GM12878 (cell line): ENCODE measurements around the gene IGF1R. TPM values are rescaled to one million over a fixed set of nuclear protein-coding genes. Genes with fewer than 3 reads are reported as not detected.

Experiments
- ATAC-seq: fragments of 200-7000 bp; cut with Tn5 transposase; 3 replicates; pipeline ENCODE4 v1.9.1; 2020; ENCODE audit warnings: mild to moderate bottlenecking, moderate library complexity
- BruUV-seq: library from RNA; stranded (reverse); fragments of 400-500 nt; replicated peaks from 2 replicates; lab custom pipeline; 2021; lab: Mats Ljungman, UMichigan
- CTCF ChIA-PET: fragments of 300-600 bp; sonication (Branson Sonifier 250); formaldehyde crosslinking; extraction: SDS; loops from one replicate; lab custom pipeline; 2021; ENCODE audit warnings: inconsistent platforms; lab: Yijun Ruan, JAX
- POLR2A ChIA-PET: fragments of 350-600 bp; formaldehyde crosslinking; extraction: SDS; loops from one replicate; lab custom pipeline; 2021; ENCODE audit warnings: inconsistent platforms; lab: Charles Lee
- RAD21 ChIA-PET: fragments of 300-600 bp; sonication (Branson Sonifier 250); formaldehyde crosslinking; loops from one replicate; lab custom pipeline; 2023; ENCODE audit warnings: antibody characterized with exemption; ENCODE audit not compliant: unreplicated experiment; lab: Charles Lee
- SMC1A ChIA-PET: fragments of 300-600 bp; sonication (Branson Sonifier 250); formaldehyde crosslinking; loops from one replicate; lab custom pipeline; 2023; ENCODE audit not compliant: unreplicated experiment, uncharacterized antibody; lab: Charles Lee
- DNase-seq: peaks from one replicate; pipeline ENCODE4 v3.0.0-alpha.2; 2011; ENCODE audit warnings: low read depth, low spot score
- FAIRE-seq: peaks from 3 replicates; lab custom pipeline; 2011; peaks lifted over from hg19 to GRCh38; lab: Jason Lieb, UNC
- H2AFZ ChIP-seq: 2 replicates; pipeline ENCODE4 v1.6.0; 2011; ENCODE audit warnings: low read depth, low read length, control low read depth; ENCODE audit not compliant: control insufficient read depth
- H3K27ac ChIP-seq: 2 replicates; pipeline ENCODE4 v1.5.1; 2011; ENCODE audit warnings: control low read depth; ENCODE audit not compliant: control insufficient read depth, insufficient read depth
- H3K27me3 ChIP-seq, 2 experiments: replicated peaks in 1 of 2; 2 replicates each; pipeline versions ENCODE4 v1.6.0 to v1.6.1; 2011; ENCODE audit warnings: low read length in 1 of 2; ENCODE audit not compliant: control insufficient read depth in 2 of 2, insufficient read depth in 2 of 2
- H3K36me3 ChIP-seq, 2 experiments: 2 replicates each; pipeline ENCODE4 v1.5.1; 2011; ENCODE audit warnings: low read length in 1 of 2; ENCODE audit not compliant: control insufficient read depth in 2 of 2, insufficient read depth in 2 of 2
- H3K4me1 ChIP-seq: 2 replicates; pipeline ENCODE4 v1.6.1; 2011; ENCODE audit warnings: mild to moderate bottlenecking, low read length, moderate library complexity, mixed read lengths; ENCODE audit not compliant: control insufficient read depth, insufficient read depth
- H3K4me2 ChIP-seq: 2 replicates; pipeline ENCODE4 v1.6.0; 2011; ENCODE audit warnings: control low read depth; ENCODE audit not compliant: control insufficient read depth, insufficient read depth
- H3K4me3 ChIP-seq: fragments of 200-600 bp; sonication (generic); 2 replicates; pipeline ENCODE4 v1.5.1; 2016
- H3K79me2 ChIP-seq: 2 replicates; pipeline ENCODE4 v1.6.0; 2011; ENCODE audit warnings: low read length; ENCODE audit not compliant: control insufficient read depth, insufficient read depth
- H3K9ac ChIP-seq: 2 replicates; pipeline ENCODE4 v1.8.0; 2011; ENCODE audit warnings: low read length, control low read depth, mixed read lengths; ENCODE audit not compliant: control insufficient read depth, insufficient read depth
- H3K9me3 ChIP-seq: replicated peaks from 3 replicates; pipeline ENCODE4 v1.5.1; 2011; ENCODE audit warnings: mild to moderate bottlenecking, low read length; ENCODE audit not compliant: control insufficient read depth, insufficient read depth
- H4K20me1 ChIP-seq: 2 replicates; pipeline ENCODE4 v1.6.0; 2011; ENCODE audit not compliant: control insufficient read depth, insufficient read depth
- BACH1 ChIP-seq: fragments of 450-650 bp; IDR thresholded peaks from 2 replicates; pipeline ENCODE4 v1.6.1; 2017; ENCODE audit warnings: mild to moderate bottlenecking, borderline replicate concordance
- EP300 ChIP-seq, 2 experiments: fragments of 150-350 bp in 1 of 2; IDR thresholded peaks; 2 replicates each; pipeline ENCODE4 v1.6.1; 2011 to 2012; ENCODE audit warnings: low read depth in 2 of 2, low read length in 2 of 2, borderline replicate concordance in 1 of 2, improper control_type of control experiment in 1 of 2, inconsistent platforms in 1 of 2; ENCODE audit not compliant: control insufficient read depth in 1 of 2
- NRF1 ChIP-seq: conservative IDR thresholded peaks from 2 replicates; pipeline ENCODE4 v1.6.1; 2011; ENCODE audit warnings: mild to moderate bottlenecking, low read depth, low read length, improper control_type of control experiment
- POLR2A ChIP-seq: IDR thresholded peaks from 2 replicates; pipeline ENCODE4 v1.6.1; 2011; ENCODE audit warnings: low read depth, mild to moderate bottlenecking, low read length
- RUNX3 ChIP-seq: IDR thresholded peaks from 2 replicates; pipeline ENCODE4 v1.6.1; 2012; ENCODE audit warnings: low read length, inconsistent platforms
- SMARCA5 ChIP-seq: fragments of 450-650 bp; IDR thresholded peaks from 2 replicates; pipeline ENCODE4 v1.6.1; 2017; ENCODE audit warnings: mild to moderate bottlenecking
- TCF12 ChIP-seq: IDR thresholded peaks from 2 replicates; pipeline ENCODE4 v1.6.1; 2011; ENCODE audit warnings: low read depth, mild to moderate bottlenecking, low read length
- ZZZ3 ChIP-seq: IDR thresholded peaks from 2 replicates; pipeline ENCODE4 v1.6.1; 2011; ENCODE audit warnings: low read depth; ENCODE audit not compliant: control insufficient read depth, insufficient read length
- WGBS: methylation state at CpG from one replicate; pipeline ENCODE4 v1.1.6; 2016; ENCODE audit warnings: low lambda C conversion rate; ENCODE audit not compliant: insufficient replicate concordance, insufficient coverage; ENCODE audit errors: missing lambda C conversion rate; 5-methylcytosine and 5-hydroxymethylcytosine counted together
- in situ Hi-C: fragments of 300-500 bp; cut with MboI; formaldehyde crosslinking; loops from 9 replicates; pipeline ENCODE4 v1.14.3; 2018; ENCODE audit warnings: mixed read lengths
- intact Hi-C: fragments of 100-400 bp; cut with micrococcal nuclease; formaldehyde crosslinking; loops from one replicate; pipeline ENCODE4 v1.14.2; 2022; ENCODE audit not compliant: unreplicated experiment
- polyA plus RNA-seq, 11 experiments: library from polyadenylated mRNA; depleted of rRNA in 4 of 11; unstranded in 6 of 11; stranded (reverse) in 5 of 11; fragments of >200 nt; fragmentation: Nextera tagmentation in 4 of 11; fragmentation: Illumina TruSeq in 1 of 11; extraction: Ambion mirVana in 4 of 11; extraction: Trizol in 1 of 11; gene quantifications; 1 replicate in 1 of 11; 2 replicates in 10 of 11; pipeline versions ENCODE4 v1.2.1 to v1.2.3, GENCODE V29; 2011 to 2016; ENCODE audit warnings: inconsistent platforms in 2 of 11, missing spikeins in 2 of 11, low read depth in 1 of 11
- total RNA-seq, 4 experiments: library from RNA; depleted of rRNA in 3 of 4; stranded (reverse); fragments of >200 nt in 3 of 4; fragmentation: Illumina TruSeq in 1 of 4; extraction: Trizol in 1 of 4; gene quantifications; 2 replicates each; pipeline versions ENCODE4 v1.2.1 to v1.2.3, GENCODE V29; 2013 to 2021
- TF ChIP-seq, protein P1 (sequence below): fragments of 450-650 bp; IDR thresholded peaks from 2 replicates; pipeline ENCODE4 v1.6.1; 2017; ENCODE audit warnings: mild to moderate bottlenecking, low read depth, inconsistent platforms; ENCODE audit not compliant: poor library complexity, severe bottlenecking
- TF ChIP-seq, protein P2 (sequence below): fragments of 450-650 bp; IDR thresholded peaks from 2 replicates; pipeline ENCODE4 v1.6.1; 2018; ENCODE audit warnings: borderline replicate concordance, mild to moderate bottlenecking; ENCODE audit not compliant: partially characterized antibody
- TF ChIP-seq, protein P3 (sequence below): IDR thresholded peaks from 2 replicates; pipeline ENCODE4 v1.6.1; 2012; ENCODE audit warnings: low read depth, low read length, improper control_type of control experiment

The IGF1R gene
- total and polyA plus RNA-seq, 10 of the 15 experiments (the other 5 are each of a cell fraction or from before 2014, with no cell fraction given): 0.03 to 2.7 (median 0.66) TPM

DNA sequence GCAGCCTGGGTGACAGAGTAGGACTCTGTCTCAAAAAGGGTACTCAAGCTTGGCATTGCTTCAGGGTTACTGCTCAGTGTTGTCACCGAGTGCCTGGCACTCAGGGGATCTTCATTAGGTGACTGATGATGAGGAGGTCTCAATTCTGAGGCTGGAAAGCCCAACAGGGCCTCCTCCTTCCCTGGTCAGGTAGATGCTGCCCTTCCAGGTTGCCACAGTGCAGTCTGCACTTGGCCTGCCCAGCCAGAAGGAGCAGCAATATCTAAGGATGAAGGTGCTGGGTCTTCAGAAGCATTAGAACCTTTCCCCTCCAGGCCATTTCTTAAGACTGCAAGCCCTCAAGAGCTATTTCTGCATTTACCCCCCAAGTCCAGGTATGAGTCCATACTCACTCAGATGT lies 317.3 kb downstream of the IGF1R start:
- no peak for ATAC-seq
- BruUV-seq: no TSS peak
- CTCF ChIA-PET: interaction anchor here (1.0 to 1.4 kb wide), 3 partner anchors 13 to 111 kb away, joined by 3 to 5 read pairs (median 3); no protein-coding TSS in a partner anchor

More for the DNA sequence above, 317.3 kb downstream of the IGF1R start:
- no peak overlapping the region for H3K27ac ChIP-seq
- TF ChIP-seq, protein P1, sequence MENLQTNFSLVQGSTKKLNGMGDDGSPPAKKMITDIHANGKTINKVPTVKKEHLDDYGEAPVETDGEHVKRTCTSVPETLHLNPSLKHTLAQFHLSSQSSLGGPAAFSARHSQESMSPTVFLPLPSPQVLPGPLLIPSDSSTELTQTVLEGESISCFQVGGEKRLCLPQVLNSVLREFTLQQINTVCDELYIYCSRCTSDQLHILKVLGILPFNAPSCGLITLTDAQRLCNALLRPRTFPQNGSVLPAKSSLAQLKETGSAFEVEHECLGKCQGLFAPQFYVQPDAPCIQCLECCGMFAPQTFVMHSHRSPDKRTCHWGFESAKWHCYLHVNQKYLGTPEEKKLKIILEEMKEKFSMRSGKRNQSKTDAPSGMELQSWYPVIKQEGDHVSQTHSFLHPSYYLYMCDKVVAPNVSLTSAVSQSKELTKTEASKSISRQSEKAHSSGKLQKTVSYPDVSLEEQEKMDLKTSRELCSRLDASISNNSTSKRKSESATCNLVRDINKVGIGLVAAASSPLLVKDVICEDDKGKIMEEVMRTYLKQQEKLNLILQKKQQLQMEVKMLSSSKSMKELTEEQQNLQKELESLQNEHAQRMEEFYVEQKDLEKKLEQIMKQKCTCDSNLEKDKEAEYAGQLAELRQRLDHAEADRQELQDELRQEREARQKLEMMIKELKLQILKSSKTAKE: no peak
- TF ChIP-seq, protein P2, sequence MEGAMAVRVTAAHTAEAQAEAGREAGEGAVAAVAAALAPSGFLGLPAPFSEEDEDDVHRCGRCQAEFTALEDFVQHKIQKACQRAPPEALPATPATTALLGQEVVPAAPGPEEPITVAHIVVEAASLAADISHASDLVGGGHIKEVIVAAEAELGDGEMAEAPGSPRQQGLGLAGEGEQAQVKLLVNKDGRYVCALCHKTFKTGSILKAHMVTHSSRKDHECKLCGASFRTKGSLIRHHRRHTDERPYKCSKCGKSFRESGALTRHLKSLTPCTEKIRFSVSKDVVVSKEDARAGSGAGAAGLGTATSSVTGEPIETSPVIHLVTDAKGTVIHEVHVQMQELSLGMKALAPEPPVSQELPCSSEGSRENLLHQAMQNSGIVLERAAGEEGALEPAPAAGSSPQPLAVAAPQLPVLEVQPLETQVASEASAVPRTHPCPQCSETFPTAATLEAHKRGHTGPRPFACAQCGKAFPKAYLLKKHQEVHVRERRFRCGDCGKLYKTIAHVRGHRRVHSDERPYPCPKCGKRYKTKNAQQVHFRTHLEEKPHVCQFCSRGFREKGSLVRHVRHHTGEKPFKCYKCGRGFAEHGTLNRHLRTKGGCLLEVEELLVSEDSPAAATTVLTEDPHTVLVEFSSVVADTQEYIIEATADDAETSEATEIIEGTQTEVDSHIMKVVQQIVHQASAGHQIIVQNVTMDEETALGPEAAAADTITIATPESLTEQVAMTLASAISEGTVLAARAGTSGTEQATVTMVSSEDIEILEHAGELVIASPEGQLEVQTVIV: no peak
- TF ChIP-seq ZZZ3 (no peak), NRF1 (no peak), BACH1 (no peak), TCF12 (no peak), SMARCA5 (no peak), POLR2A (no peak), RUNX3 (no peak), EP300 (IDR thresholded peaks at IDR 0.05; ENCODE audit: borderline replicate concordance in 1 of 2, control insufficient read depth in 1 of 2, low read depth in 2 of 2, low read length in 2 of 2) (no peak)
- TF ChIP-seq, protein P3, sequence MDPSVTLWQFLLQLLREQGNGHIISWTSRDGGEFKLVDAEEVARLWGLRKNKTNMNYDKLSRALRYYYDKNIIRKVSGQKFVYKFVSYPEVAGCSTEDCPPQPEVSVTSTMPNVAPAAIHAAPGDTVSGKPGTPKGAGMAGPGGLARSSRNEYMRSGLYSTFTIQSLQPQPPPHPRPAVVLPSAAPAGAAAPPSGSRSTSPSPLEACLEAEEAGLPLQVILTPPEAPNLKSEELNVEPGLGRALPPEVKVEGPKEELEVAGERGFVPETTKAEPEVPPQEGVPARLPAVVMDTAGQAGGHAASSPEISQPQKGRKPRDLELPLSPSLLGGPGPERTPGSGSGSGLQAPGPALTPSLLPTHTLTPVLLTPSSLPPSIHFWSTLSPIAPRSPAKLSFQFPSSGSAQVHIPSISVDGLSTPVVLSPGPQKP: no peak
- TF ChIP-seq, all 136 proteins: peak for 0
- WGBS: 0% methylated on average over 1 of the region's 1 CpG
- no peaks in the 10 kb centered on the region for H3K4me1 ChIP-seq
- no peaks in the 10 kb centered on the region for H3K79me2 ChIP-seq
- DNase-seq (no peak), FAIRE-seq (no peak)
- H3K27me3 ChIP-seq: no peaks in the 10 kb centered on the region
- RAD21 ChIA-PET: interaction anchor here (0.6 to 1.2 kb wide), 2 partner anchors 93 to 104 kb away, joined by 3 to 4 read pairs; no protein-coding TSS in a partner anchor
- no peak overlapping the region for H3K4me3 ChIP-seq
- in situ Hi-C loops: no loop called here
- no peak overlapping the region for H3K9ac ChIP-seq
- POLR2A ChIA-PET: no interaction called here
- H4K20me1 ChIP-seq: no peaks in the 10 kb centered on the region
- intact Hi-C loops: no loop called here
- H2AFZ ChIP-seq: no peak overlapping the region
- SMC1A ChIA-PET: interaction anchor here (1.4 kb wide), 1 partner anchor 28 kb away, joined by 3 read pairs; no protein-coding TSS in a partner anchor
- H3K9me3 ChIP-seq: peaks cover 10% of the 10 kb centered on the region
- H3K4me2 ChIP-seq: no peak overlapping the region
- H3K36me3 ChIP-seq: no peaks in the 10 kb centered on the region
